NOMO-1 treated with DMSO at 0.1 percent for 48 hours (cell line): ENCODE measurements around the gene TRIM44.
A peak's percentile ranks its signal among the peaks of the same experiment; 100 is the strongest.

Experiments used
- DNase-seq: peaks from one replicate; lab custom pipeline; 2025; ENCODE audit not compliant: unreplicated experiment; lab: John Stamatoyannopoulos, UW

The TRIM44 gene

DNA sequence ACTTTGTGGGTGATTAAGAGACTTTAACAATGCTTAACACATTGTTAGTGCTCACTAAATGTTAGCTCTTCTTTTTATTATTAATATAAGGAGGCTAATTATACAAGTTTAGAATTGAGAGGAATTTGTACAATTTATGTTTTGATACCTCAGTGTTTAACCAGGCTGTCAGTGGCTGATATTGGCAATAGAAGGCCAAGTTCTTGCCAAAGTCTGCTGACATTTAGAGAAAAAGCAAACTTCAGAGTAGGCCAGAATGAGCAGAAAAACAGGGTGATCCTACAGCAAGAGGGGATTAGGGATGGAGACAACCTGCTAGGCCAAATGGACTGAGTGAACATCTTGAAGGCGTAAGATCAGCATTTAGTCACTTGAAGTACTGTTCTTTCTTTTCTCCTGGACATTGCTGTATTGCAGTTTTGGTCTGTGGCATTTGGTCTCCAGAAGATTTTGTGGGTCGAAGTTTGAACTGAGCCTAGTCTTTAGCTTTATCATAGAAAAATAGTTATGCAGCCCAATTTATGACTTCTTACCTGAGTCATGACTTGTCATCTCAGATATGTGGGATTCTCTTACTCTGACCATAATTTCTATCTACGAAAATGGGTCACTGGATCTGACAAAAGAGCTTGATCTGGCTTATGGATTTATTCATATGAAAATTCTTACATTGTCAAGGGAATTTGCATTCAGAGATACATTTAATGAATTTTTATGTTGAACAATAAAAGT lies 9.0 kb downstream of the TRIM44 start:
- no peak for DNase-seq

DNA sequence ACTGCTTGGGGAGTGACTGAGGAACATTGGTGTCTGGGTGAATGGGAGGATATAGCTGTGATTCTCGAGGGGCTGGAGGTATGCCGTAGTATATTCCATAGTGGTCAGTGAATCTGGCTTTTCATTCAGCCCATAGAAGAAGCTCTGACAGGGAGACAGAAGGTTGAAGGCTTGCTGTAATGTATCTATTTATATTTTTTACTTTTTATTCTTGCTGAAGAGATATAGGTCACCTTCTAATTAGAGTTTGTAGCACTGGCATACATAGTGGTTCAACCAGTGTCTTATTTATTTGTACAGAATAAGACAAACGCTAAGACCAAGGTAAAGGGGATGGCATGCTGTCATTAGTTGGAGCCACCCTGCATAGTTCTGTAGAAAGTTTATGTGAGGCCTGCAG lies 10.0 kb downstream of the TRIM44 start:
- no peak for DNase-seq

GRCh38 chr11:35675901-35676610 lies 13.5 kb downstream of the TRIM44 start:
- DNase-seq = peak; percentile 20

DNA sequence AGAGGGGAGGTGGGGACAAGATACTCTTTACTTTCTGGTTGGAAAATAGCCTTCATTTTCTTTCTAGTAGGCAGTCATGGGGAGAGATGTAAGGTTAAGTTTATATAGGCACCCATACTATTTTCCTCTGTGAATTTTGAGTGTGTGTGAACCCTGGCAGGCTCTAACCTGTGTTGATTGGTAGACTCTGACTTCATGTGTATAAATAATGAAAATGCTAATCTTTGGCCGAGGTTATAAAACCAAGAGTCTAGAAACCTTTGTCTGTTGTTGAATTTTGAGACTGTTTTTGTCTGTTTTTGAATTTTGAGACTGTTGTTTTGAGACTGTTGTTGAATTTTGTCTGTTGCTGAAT lies 14.0 kb downstream of the TRIM44 start:
- no peak for DNase-seq

GRCh38 chr11:35677904-35678303 lies 15.3 kb downstream of the TRIM44 start:
- DNase-seq = no peak

GRCh38 chr11:35678471-35678870 lies 15.9 kb downstream of the TRIM44 start:
- DNase-seq = no peak

DNA sequence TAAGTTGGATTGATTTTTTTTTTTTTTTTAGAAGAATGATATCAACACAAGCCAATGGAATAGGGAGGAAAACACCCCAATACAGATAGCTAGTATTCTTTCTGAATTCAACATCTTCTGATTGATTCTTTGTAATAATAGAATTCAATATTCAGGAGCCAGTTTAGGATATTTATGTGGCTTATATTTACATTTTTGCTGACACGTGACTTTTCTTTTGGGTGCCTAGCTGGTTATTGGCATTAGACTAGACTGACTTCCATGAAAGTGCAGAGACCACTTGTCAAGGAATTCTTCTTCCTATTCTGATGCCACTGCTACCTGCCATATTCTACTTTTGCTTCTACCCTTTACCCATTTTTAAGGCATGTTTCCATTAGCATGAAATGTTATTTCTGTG lies 16.4 kb downstream of the TRIM44 start:
- DNase-seq = no peak

- no peak for DNase-seq
Measured at GRCh38 chr11:35680506-35680905, 17.9 kb downstream of the TRIM44 start.

DNA sequence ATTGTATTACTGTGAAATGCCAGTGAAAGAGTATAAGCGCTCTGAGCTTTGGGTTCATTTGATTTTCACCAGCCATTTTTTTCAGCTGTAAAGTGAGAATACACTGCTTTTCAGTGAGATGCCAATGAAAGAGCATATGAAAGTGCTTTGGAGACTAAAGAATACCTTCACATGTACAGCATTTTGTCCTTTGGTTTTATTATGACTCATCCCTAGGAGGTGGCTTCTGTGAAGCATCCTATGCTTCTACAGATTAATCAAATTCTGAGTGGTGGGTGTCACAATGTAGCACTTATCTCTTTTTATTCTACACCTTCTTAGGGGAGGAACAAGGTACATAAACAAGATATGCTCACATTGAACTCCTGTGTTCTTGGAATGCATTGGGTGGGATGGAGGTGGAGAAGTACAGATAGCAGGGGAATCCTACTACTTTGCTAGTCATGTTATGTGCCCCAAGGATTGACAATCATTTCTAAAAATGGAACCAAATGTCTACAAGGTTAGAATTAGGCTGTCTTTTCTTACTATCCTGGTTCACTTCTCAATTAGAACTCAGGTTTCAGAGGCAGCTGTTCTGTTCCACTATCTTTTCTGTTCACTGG lies 18.7 kb downstream of the TRIM44 start:
- DNase-seq = no peak

DNA sequence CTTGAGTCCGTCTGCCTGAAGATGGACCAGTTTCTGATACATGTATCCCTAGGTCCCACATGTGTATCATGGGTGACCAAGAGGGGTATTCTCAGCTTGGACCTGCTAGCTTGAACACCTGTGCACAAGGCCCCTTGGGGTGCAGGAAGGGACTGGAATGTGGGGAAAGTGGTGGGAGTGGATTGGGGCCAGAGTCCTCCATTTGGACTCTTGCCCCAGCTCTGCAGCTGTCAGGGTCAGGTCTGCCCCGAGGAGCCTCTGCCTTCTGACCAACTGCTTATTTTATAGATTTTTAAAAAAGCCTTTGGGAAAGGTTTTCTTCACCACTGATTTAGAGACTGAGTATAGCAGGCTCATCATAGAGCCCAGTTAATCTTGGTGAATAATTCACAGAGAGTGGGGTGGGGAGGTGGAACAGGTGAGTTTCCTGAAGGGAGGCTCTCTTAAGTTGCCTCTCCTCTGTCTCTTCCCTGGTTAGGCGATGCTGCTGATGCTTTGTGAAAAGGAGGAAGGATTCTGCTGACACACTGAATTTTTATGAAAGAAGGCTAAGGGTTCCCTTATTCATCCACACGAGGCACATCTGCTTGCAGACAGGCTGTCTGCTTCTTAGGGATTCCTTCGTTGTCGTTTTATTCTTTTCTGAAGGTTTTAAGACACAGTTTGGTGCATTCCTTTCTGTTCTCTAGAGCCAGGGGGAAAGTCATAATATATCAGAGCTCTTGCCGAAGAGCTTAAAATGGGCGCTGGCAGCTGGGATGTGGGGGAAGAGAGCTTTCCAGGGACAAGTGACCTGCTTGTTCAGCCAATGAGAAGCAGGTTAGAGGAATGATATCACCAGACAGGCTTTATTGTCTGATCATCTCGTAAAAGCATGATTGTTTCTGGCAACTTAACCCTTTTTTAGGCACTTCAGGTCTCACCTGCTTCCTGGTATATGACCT lies 19.9 kb downstream of the TRIM44 start:
- DNase-seq = no peak

DNA sequence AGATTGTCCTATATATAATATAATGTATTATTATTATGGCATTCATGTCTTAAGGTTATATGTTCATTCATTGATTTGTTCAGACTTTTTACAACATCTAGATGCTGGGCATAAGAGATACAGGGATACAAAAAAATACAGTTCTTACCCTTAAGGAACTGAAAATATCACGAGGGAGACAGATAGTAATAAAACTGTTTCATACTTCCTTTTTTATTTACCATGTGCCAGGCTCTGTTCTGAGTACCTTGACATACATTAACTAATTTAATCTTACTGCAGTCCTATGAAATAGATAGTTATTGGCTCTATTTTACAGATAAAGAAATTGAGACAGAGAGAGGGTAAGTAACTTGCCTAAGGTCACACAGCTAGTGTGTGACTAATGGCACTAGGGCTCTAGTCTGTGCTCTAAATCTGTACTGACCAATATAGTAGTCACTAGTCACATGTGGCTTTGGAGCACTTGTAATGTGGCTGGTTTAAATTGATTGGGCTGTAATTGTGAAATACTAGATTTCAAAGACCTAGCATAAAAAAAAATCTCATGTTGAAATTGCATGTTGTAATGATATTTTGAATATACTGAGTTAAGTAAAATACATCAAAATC lies 21.3 kb downstream of the TRIM44 start:
- DNase-seq = peak; percentile 88

DNA sequence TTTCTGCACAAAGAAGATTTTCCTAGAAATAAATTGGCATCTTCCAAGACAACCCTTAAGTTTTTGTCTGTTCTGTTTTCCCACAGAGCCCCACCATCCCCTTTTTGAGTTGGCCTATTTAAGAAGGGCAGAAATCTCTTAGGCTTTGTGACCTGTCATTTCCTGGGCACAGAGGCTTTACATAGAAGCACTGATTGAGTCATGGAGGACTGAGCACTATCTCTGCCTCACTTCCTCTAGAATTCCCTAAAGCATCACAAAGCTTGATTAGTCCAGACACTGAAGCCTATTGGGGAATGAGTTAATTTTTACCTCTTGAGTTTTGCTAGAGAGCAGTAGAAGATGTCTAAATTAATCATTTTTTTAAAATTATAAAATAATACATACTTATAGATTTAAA lies 25.4 kb downstream of the TRIM44 start:
- DNase-seq = no peak

DNA sequence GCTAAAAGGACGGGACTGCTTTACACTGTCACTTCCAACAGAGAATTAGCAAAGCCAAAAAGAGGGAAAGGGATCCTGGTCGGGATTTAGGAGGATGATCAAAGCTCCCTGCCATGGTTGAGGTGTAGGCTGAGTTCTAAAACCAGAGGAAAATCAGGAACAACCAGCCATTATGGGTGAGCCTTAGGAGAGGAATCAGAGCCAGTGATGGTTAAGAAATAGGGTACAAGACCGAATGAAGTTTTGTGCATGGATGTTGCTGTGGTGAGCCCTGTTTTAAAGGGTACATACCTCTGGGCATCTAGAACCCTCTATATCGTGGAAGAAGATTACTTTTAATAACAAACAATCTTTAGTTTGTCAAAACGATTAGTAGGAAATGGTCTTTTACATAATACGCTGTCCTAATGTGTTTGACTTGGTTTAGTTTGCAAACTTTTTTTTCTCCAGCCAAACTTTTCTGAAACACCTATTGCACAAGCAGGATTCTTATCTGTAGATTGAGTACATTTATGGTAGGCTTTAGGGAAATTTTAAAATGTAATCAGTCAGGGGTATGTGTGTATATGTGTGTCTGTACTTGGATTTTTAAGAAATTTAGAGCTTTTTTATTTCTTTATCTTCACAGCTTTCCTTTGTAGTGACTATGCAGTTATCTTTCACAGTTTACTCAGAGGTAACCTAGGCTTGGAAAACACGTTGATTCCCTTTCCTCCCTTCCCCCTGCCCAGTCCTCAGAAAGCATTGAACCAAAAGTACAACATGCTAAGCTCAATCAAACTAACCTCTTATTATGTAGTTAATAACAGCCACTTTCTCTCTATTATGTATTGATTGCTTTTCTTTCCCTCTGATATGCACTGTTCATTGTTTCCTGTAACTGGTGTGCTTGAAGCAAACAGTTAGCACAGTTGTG lies 26.8 kb downstream of the TRIM44 start:
- DNase-seq = no peak

- DNase-seq = no peak
Measured at GRCh38 chr11:35702126-35702525, 39.6 kb downstream of the TRIM44 start.

- no peak for DNase-seq
Measured at GRCh38 chr11:35709376-35709775, 46.8 kb downstream of the TRIM44 start.

DNA sequence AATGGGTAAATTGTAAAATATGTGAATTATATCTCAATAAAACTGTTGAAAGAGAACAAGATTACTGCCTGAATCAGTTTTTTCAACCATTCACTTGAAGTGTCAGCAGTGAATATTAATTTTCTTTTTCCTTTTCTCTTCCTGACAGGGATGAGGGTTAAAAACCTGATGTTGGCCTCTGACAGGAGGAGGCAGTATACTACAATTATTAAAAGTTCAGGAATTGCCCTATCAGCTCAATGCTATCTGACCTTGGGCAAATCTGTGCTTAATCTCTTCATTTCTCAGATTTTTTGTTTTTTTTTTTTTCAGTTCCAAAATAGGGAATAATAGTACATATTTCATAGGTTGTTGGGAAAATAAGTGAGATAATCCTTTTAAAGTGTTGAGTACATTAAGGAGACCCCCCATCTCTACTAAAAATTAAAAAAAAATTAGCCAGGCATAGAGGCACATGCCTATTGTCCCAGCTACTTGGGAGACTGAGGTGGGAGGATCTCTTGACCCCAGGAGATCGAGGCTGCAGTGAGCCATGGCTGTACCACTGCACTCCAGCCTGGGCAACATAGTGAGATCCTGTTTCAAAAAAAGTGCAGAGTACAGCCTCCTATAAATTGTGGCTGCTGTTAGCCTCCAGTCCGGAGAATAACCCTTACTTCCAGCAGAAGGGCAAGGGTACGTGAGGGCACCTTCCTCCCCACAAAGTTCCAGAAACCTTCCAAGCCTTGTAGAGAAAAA lies 48.8 kb downstream of the TRIM44 start:
- DNase-seq = no peak

GRCh38 chr11:35711924-35712323 lies 49.3 kb downstream of the TRIM44 start:
- no peak for DNase-seq

DNA sequence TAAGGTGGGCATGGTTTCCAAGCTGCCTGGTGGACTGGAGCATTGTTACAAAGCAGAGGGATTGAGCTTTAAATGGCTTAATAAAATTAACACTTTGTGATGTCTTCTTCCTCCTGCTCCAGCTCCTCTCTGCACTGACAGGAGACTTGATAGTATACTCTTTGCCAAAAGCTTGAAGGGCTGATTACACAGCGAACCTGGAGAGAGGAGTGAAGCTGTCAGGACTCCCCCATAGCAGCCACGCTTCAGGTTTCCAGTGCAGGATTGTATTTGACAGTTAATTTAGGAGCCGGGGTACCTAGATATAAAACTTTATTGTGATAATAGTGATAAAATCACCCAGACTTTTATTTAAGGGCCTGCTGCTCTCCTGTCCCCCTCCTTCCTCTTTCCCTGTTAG lies 50.0 kb downstream of the TRIM44 start:
- DNase-seq = no peak
